IPS-NIHi7 (cell line): ENCODE measurements around the gene PUM1.
"Not testable (repeated sequence)": the region's sequence is repeated elsewhere in the genome, so short reads cannot be mapped to it uniquely, and the experiment has no call there.

Experiments used
- DNase-seq: peaks from one replicate; pipeline ENCODE4 v3.0.0; 2012; ENCODE audit warnings: mixed read lengths; ENCODE audit errors: extremely low spot score

The PUM1 gene

GRCh38 chr1:31065310-31066217 is at the start of gene PUM1:
TSS of gene PUM1 (minus strand) at chr1:31065717. CDS start at chr1:31059566, 6,151 bp downstream.
- peak; percentile 98 for DNase-seq

GRCh38 chr1:31112266-31112935 is 46.9 kb upstream of the PUM1 start:
- no peak for DNase-seq

- no peak for DNase-seq
These were observed 45.9 kb upstream of the PUM1 start for GRCh38 chr1:31111290-31111951.

- no peak for DNase-seq
These were observed 45.3 kb upstream of the PUM1 start for GRCh38 chr1:31110846-31111245.

- no peak for DNase-seq
These were observed 43.3 kb upstream of the PUM1 start for GRCh38 chr1:31108861-31109260.

GRCh38 chr1:31105646-31106045 is 40.1 kb upstream of the PUM1 start:
- no peak for DNase-seq

GRCh38 chr1:31102501-31102950 is 37.0 kb upstream of the PUM1 start:
- DNase-seq, result peak; percentile 31

GRCh38 chr1:31101147-31101502 is 35.6 kb upstream of the PUM1 start:
- DNase-seq, result no peak

- DNase-seq, result no peak
These were observed 33.9 kb upstream of the PUM1 start for GRCh38 chr1:31099293-31100032.

GRCh38 chr1:31095985-31096384 is 30.5 kb upstream of the PUM1 start:
- DNase-seq, result no peak

GRCh38 chr1:31095298-31095981 is 29.9 kb upstream of the PUM1 start:
- no peak for DNase-seq

GRCh38 chr1:31088081-31088480 is 22.6 kb upstream of the PUM1 start:
- not testable (repeated sequence) for DNase-seq

GRCh38 chr1:31084782-31085569 is 19.5 kb upstream of the PUM1 start:
- DNase-seq, result no peak

GRCh38 chr1:31082385-31082784 is 16.9 kb upstream of the PUM1 start:
- DNase-seq, result no peak

GRCh38 chr1:31073044-31073443 is 7.5 kb upstream of the PUM1 start:
- DNase-seq, result no peak

- no peak for DNase-seq
These were observed 6.8 kb upstream of the PUM1 start for GRCh38 chr1:31072304-31072746.

GRCh38 chr1:31069392-31069791 is 3.9 kb upstream of the PUM1 start:
- DNase-seq, result no peak

- DNase-seq, result no peak
These were observed 703 bp downstream of the PUM1 start for GRCh38 chr1:31064718-31065309.

GRCh38 chr1:31064111-31064717 is 1.3 kb downstream of the PUM1 start:
- no peak for DNase-seq
